IMR-90 (cell line): ENCODE data around the gene LSM14B. TPM values are rescaled to one million over a fixed set of nuclear protein-coding genes. Genes with fewer than 3 reads are reported as not detected.

ENCODE experiments used
- ATAC-seq: fragments of 200-7000 bp; cut with Tn5 transposase; 2 replicates; pipeline ENCODE4 v1.9.1; 2020; ENCODE audit warnings: low read depth, mild to moderate bottlenecking, moderate library complexity
- BruUV-seq: library from RNA; stranded (reverse); fragments of 400-500 nt; replicated peaks from 2 replicates; lab custom pipeline; 2021; lab: Mats Ljungman, UMichigan
- CTCF ChIA-PET: fragments of 300-600 bp; formaldehyde crosslinking; extraction: SDS; loops from one replicate; lab custom pipeline; 2021; ENCODE audit warnings: antibody characterized with exemption; lab: Yijun Ruan, JAX
- POLR2A ChIA-PET: fragments of 300-600 bp; sonication (Branson Sonifier 250); formaldehyde crosslinking; loops from one replicate; lab custom pipeline; 2022; ENCODE audit warnings: antibody characterized with exemption; ENCODE audit not compliant: unreplicated experiment; lab: Charles Lee
- DNase-seq: peaks from one replicate; pipeline ENCODE4 v3.0.0; 2013
- H2AFZ ChIP-seq: replicated peaks from 2 replicates; pipeline ENCODE3; 2013; ENCODE audit warnings: low read length, mild to moderate bottlenecking; ENCODE audit not compliant: poor library complexity
- H2AK5ac ChIP-seq: 2 replicates; pipeline ENCODE4 v1.6.1; 2013; ENCODE audit warnings: low read depth, low read length, inconsistent platforms
- H2AK9ac ChIP-seq: replicated peaks from 2 replicates; pipeline ENCODE3; 2013; ENCODE audit warnings: mild to moderate bottlenecking, low read depth, low read length, moderate library complexity; ENCODE audit not compliant: poor library complexity
- H2BK120ac ChIP-seq: 2 replicates; pipeline ENCODE4 v1.6.1; 2013; ENCODE audit warnings: low read depth, low read length, inconsistent platforms
- H2BK15ac ChIP-seq: 3 replicates; pipeline ENCODE4 v1.6.1; 2013; ENCODE audit warnings: low read depth, low read length, inconsistent platforms
- H2BK20ac ChIP-seq: 2 replicates; pipeline ENCODE4 v1.6.1; 2013; ENCODE audit warnings: low read depth, mild to moderate bottlenecking, inconsistent platforms, low read length, moderate library complexity
- H2BK5ac ChIP-seq: 2 replicates; pipeline ENCODE4 v1.6.1; 2013; ENCODE audit warnings: mild to moderate bottlenecking, low read depth, low read length, inconsistent platforms; ENCODE audit not compliant: poor library complexity, severe bottlenecking
- H3K14ac ChIP-seq: replicated peaks from 2 replicates; pipeline ENCODE4 v1.6.1; 2013; ENCODE audit warnings: low read depth, low read length, inconsistent platforms
- H3K18ac ChIP-seq: 2 replicates; pipeline ENCODE4 v1.6.1; 2013; ENCODE audit warnings: low read depth, low read length, control low read depth
- H3K23ac ChIP-seq: 2 replicates; pipeline ENCODE4 v1.6.1; 2013; ENCODE audit warnings: low read depth, low read length, inconsistent platforms
- H3K27ac ChIP-seq: 2 replicates; pipeline ENCODE4 v1.5.1; 2013; ENCODE audit warnings: mild to moderate bottlenecking, control low read depth, low read length; ENCODE audit not compliant: insufficient read depth
- H3K27me3 ChIP-seq: 2 replicates; pipeline ENCODE4 v1.6.1; 2013; ENCODE audit warnings: low read length; ENCODE audit not compliant: control insufficient read depth, insufficient read depth
- H3K36me3 ChIP-seq: 2 replicates; pipeline ENCODE4 v1.6.1; 2013; ENCODE audit warnings: low read length, mixed read lengths; ENCODE audit not compliant: control insufficient read depth, insufficient read depth
- H3K4ac ChIP-seq: 2 replicates; pipeline ENCODE4 v1.6.1; 2013; ENCODE audit warnings: low read depth, low read length, inconsistent platforms
- H3K4me1 ChIP-seq: 2 replicates; pipeline ENCODE4 v1.6.1; 2013; ENCODE audit warnings: low read length, mixed read lengths; ENCODE audit not compliant: control insufficient read depth, insufficient read depth
- H3K4me2 ChIP-seq: 2 replicates; pipeline ENCODE4 v1.6.1; 2013; ENCODE audit warnings: low read depth, mild to moderate bottlenecking, control low read depth, low read length, moderate library complexity
- H3K4me3 ChIP-seq: 2 replicates; pipeline ENCODE4 v1.5.1; 2013; ENCODE audit warnings: low read depth, mild to moderate bottlenecking, control low read depth, low read length, moderate library complexity; ENCODE audit not compliant: insufficient read depth
- H3K56ac ChIP-seq: 2 replicates; pipeline ENCODE4 v1.6.1; 2013; ENCODE audit warnings: low read length, inconsistent platforms; ENCODE audit not compliant: insufficient read depth; ENCODE audit errors: extremely low read depth
- H3K79me1 ChIP-seq, 2 experiments: 2 replicates each; pipeline ENCODE4 v1.6.1; 2013; ENCODE audit warnings: low read length in 2 of 2, inconsistent platforms in 1 of 2, low read depth in 1 of 2
- H3K9ac ChIP-seq: 2 replicates; pipeline ENCODE4 v1.6.1; 2013; ENCODE audit warnings: low read depth, low read length, control low read depth
- H3K9me1 ChIP-seq: 2 replicates; pipeline ENCODE4 v1.6.1; 2013; ENCODE audit warnings: low read length, inconsistent platforms; ENCODE audit not compliant: insufficient read depth
- H3K9me3 ChIP-seq: 2 replicates; pipeline ENCODE4 v1.6.1; 2013; ENCODE audit warnings: low read length; ENCODE audit not compliant: control insufficient read depth, insufficient read depth
- H4K20me1 ChIP-seq: 2 replicates; pipeline ENCODE4 v1.6.1; 2013; ENCODE audit warnings: low read length, inconsistent platforms; ENCODE audit not compliant: insufficient read depth
- H4K5ac ChIP-seq: 2 replicates; pipeline ENCODE4 v1.6.1; 2013; ENCODE audit warnings: mild to moderate bottlenecking, low read depth, low read length, control low read depth
- H4K8ac ChIP-seq, 2 experiments: 2 replicates each; pipeline ENCODE4 v1.6.1; 2013; ENCODE audit warnings: low read depth in 2 of 2, low read length in 2 of 2, control low read depth in 1 of 2, inconsistent platforms in 1 of 2
- H4K91ac ChIP-seq: 2 replicates; pipeline ENCODE4 v1.6.1; 2013; ENCODE audit warnings: low read depth, low read length, inconsistent platforms; ENCODE audit not compliant: insufficient read depth
- BHLHE40 ChIP-seq: fragments of 150-350 bp; IDR thresholded peaks from 2 replicates; pipeline ENCODE4 v1.6.1; 2016; ENCODE audit warnings: mild to moderate bottlenecking, low read depth, low read length
- CHD1 ChIP-seq: IDR thresholded peaks from 2 replicates; pipeline ENCODE4 v1.6.1; 2012; ENCODE audit warnings: low read depth, low read length, improper control_type of control experiment
- CTCF ChIP-seq: conservative IDR thresholded peaks from 2 replicates; pipeline ENCODE4 v1.5.1; 2012; ENCODE audit warnings: mild to moderate bottlenecking, low read depth, low read length, improper control_type of control experiment
- MAFK ChIP-seq: IDR thresholded peaks from 2 replicates; pipeline ENCODE4 v1.6.1; 2012; ENCODE audit warnings: low read depth, low read length, improper control_type of control experiment
- MXI1 ChIP-seq: IDR thresholded peaks from 2 replicates; pipeline ENCODE4 v1.6.1; 2012; ENCODE audit warnings: low read depth, mild to moderate bottlenecking, low read length, moderate library complexity, borderline replicate concordance
- NFE2L2 ChIP-seq: fragments of 150-350 bp; IDR thresholded peaks from 2 replicates; pipeline ENCODE4 v1.6.1; 2016; ENCODE audit warnings: low read depth, mild to moderate bottlenecking, low read length
- POLR2A ChIP-seq: IDR thresholded peaks from 2 replicates; pipeline ENCODE4 v1.6.1; 2012; ENCODE audit warnings: mild to moderate bottlenecking, low read depth, low read length
- RFX5 ChIP-seq: IDR thresholded peaks from 2 replicates; pipeline ENCODE4 v1.8.0; 2012; ENCODE audit warnings: low read depth, mild to moderate bottlenecking, low read length, moderate library complexity
- SMC3 ChIP-seq: fragments of 150-350 bp; IDR thresholded peaks from 2 replicates; pipeline ENCODE4 v1.6.1; 2016; ENCODE audit warnings: low read depth, mild to moderate bottlenecking, antibody characterized with exemption, low read length, moderate library complexity
- WGBS, 2 experiments: methylation state at CpG; one replicate each; pipeline versions ENCODE4 v1.1.5 to v1.1.7; 2013; ENCODE audit warnings: missing lambda C conversion rate in 2 of 2; ENCODE audit not compliant: insufficient read length in 1 of 2; ENCODE audit errors: extremely low coverage in 2 of 2; 5-methylcytosine and 5-hydroxymethylcytosine counted together
- dilution Hi-C: fragments of 300-500 bp; cut with HindIII; formaldehyde crosslinking; loops from one replicate; pipeline ENCODE4 v1.14.3; 2018; ENCODE audit warnings: low sequenced_read_pairs; ENCODE audit not compliant: unreplicated experiment
- in situ Hi-C: fragments of 300-500 bp; cut with MboI; formaldehyde crosslinking; loops from 3 replicates; pipeline ENCODE4 v1.14.3; 2019; ENCODE audit warnings: low sequenced_read_pairs, inconsistent platforms, mixed read lengths
- intact Hi-C: fragments of 100-400 bp; cut with micrococcal nuclease; formaldehyde crosslinking; loops from 2 replicates; pipeline ENCODE4 v1.10.0; 2022
- polyA plus RNA-seq, 3 experiments: library from polyadenylated mRNA; depleted of rRNA; stranded (reverse); fragments of >200 nt; gene quantifications; 2 replicates each; pipeline ENCODE4 v1.2.3, GENCODE V29; 2012; ENCODE audit warnings: low replicate concordance in 1 of 3
- total RNA-seq: library from RNA; depleted of rRNA; stranded (reverse); fragments of >200 nt; gene quantifications from 2 replicates; pipeline ENCODE4 v1.2.3, GENCODE V29; 2012
- TF ChIP-seq, protein P1 (sequence below): fragments of 150-350 bp; IDR thresholded peaks from 2 replicates; pipeline ENCODE4 v1.6.1; 2017; ENCODE audit warnings: mild to moderate bottlenecking, antibody characterized with exemption, low read length, low read depth
- TF ChIP-seq, protein P2 (sequence below): fragments of 150-350 bp; IDR thresholded peaks from 2 replicates; pipeline ENCODE4 v1.6.1; 2016; ENCODE audit warnings: low read depth, mild to moderate bottlenecking, low read length, moderate library complexity, borderline replicate concordance

Gene LSM14B
- total and polyA plus RNA-seq, 2 of the 4 experiments (the other 2 are of a cell fraction): 23.7 to 41.1 TPM

GRCh38 chr20:62167474-62167873 lies 45.2 kb downstream of the LSM14B start:
- no peak overlapping the region for H4K8ac ChIP-seq
- H3K18ac ChIP-seq: no peak overlapping the region
- no peak overlapping the region for H3K4me2 ChIP-seq
- no peak overlapping the region for H3K27ac ChIP-seq
- H2AK9ac ChIP-seq: no peak overlapping the region
- 100% methylated on average over 1 of the region's 6 CpGs; no CpG with 5 or more reads in 1 of the 2 experiments for WGBS, 2 experiments
- H4K5ac ChIP-seq: no peak overlapping the region
- intact Hi-C loops (no loop called here), in situ Hi-C loops (no loop called here), dilution Hi-C loops (no loop called here)
- CTCF ChIA-PET: no interaction called here
- H2AFZ ChIP-seq: no peak overlapping the region
- H3K9me1 ChIP-seq: 0 out of 2 replicates have a peak, but pooled peaks cover 3% of the 10 kb centered on the region
- H4K91ac ChIP-seq: no peak overlapping the region
- H3K56ac ChIP-seq: no peak overlapping the region
- H4K20me1 ChIP-seq: no peaks in the 10 kb centered on the region; the same call in 1 of the 2 replicates
- no peaks in the 10 kb centered on the region for H3K27me3 ChIP-seq
- no peak overlapping the region for H3K4me3 ChIP-seq
- no peak for DNase-seq
- H3K14ac ChIP-seq: no peak overlapping the region
- no peak overlapping the region for H2BK20ac ChIP-seq
- POLR2A ChIA-PET: no interaction called here
- no peak overlapping the region for H3K23ac ChIP-seq
- BruUV-seq: no TSS peak
- no peak overlapping the region for H3K9ac ChIP-seq
- peaks cover 2 to 6% of the 10 kb centered on the region in 2 experiments; a peak in 3 of 4 replicates for H3K79me1 ChIP-seq
- no peak for ATAC-seq
- H3K9me3 ChIP-seq: no peaks in the 10 kb centered on the region
- peaks cover 48% of the 10 kb centered on the region for H3K36me3 ChIP-seq
- no peak overlapping the region for H2BK5ac ChIP-seq
- TF ChIP-seq SMC3 (no peak), POLR2A (no peak), RFX5 (no peak), BHLHE40 (no peak), MXI1 (no peak), CHD1 (no peak), NFE2L2 (no peak), CTCF (no peak), MAFK (no peak)
- TF ChIP-seq, protein P1, sequence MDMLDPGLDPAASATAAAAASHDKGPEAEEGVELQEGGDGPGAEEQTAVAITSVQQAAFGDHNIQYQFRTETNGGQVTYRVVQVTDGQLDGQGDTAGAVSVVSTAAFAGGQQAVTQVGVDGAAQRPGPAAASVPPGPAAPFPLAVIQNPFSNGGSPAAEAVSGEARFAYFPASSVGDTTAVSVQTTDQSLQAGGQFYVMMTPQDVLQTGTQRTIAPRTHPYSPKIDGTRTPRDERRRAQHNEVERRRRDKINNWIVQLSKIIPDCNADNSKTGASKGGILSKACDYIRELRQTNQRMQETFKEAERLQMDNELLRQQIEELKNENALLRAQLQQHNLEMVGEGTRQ: no peak
- TF ChIP-seq, protein P2, sequence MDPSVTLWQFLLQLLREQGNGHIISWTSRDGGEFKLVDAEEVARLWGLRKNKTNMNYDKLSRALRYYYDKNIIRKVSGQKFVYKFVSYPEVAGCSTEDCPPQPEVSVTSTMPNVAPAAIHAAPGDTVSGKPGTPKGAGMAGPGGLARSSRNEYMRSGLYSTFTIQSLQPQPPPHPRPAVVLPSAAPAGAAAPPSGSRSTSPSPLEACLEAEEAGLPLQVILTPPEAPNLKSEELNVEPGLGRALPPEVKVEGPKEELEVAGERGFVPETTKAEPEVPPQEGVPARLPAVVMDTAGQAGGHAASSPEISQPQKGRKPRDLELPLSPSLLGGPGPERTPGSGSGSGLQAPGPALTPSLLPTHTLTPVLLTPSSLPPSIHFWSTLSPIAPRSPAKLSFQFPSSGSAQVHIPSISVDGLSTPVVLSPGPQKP: no peak
- no peak overlapping the region for H2AK5ac ChIP-seq
- H2BK15ac ChIP-seq: no peak overlapping the region
- no peaks in the 10 kb centered on the region; the same call in 1 of the 2 replicates for H3K4me1 ChIP-seq
- no peak overlapping the region for H2BK120ac ChIP-seq
- no peak overlapping the region for H3K4ac ChIP-seq
